Kidney epithelial cell (primary cell): ENCODE results near the gene RASGRF2. TPM values are rescaled to one million over a fixed set of nuclear protein-coding genes. Genes with fewer than 3 reads are reported as not detected.

Source experiments
- DNase-seq: peaks from one replicate; pipeline ENCODE4 v3.0.0-alpha.2; 2010; ENCODE audit warnings: low read depth
- H3K27me3 ChIP-seq: 2 replicates; pipeline ENCODE4 v1.6.0; 2011; ENCODE audit warnings: low read length; ENCODE audit not compliant: control insufficient read depth, insufficient read depth
- H3K36me3 ChIP-seq: 2 replicates; pipeline ENCODE4 v1.5.1; 2011; ENCODE audit warnings: low read length; ENCODE audit not compliant: control insufficient read depth, insufficient read depth
- H3K4me3 ChIP-seq: 2 replicates; pipeline ENCODE4 v1.5.1; 2011; ENCODE audit warnings: low read depth, mild to moderate bottlenecking, control low read depth, low read length
- total RNA-seq: library from RNA; depleted of rRNA; stranded (reverse); fragments of >200 nt; gene quantifications from 2 replicates; pipeline ENCODE4 v1.2.3, GENCODE V29; 2015
- TF ChIP-seq, protein P1 (sequence below): IDR thresholded peaks from 2 replicates; pipeline ENCODE4 v1.5.1; 2011; ENCODE audit warnings: mild to moderate bottlenecking, moderate library complexity, low read length, control low read depth, inconsistent platforms; ENCODE audit not compliant: insufficient read depth, poor library complexity, severe bottlenecking

The RASGRF2 gene
- total RNA-seq, 1 donor from 2014 or later, result 5.8 TPM

DNA sequence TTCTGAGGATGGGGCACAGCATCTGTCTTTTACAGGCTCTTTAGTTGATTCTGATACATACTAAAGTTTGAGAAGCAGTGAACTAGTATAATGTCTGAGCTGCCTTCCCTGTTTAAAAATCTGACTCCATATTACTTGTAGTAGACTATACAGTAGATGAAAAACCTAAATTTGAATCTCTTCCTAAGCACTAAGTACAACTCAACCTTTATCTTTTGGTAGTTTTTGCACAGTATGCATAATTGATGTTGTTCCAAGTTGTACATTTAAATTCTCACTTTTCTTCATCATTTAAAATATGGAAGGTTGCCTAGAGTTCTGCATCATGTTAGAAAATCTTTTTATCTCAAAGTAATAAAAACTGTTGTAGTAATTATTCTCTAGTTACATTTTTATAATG, 174.4 kb downstream of the RASGRF2 start:
- DNase-seq, result no peak
- Histone ChIP-seq H3K36me3 (no peaks in the 10 kb centered on the region), H3K4me3 (no peak overlapping the region), H3K27me3 (no peaks in the 10 kb centered on the region)
- TF ChIP-seq, protein P1, sequence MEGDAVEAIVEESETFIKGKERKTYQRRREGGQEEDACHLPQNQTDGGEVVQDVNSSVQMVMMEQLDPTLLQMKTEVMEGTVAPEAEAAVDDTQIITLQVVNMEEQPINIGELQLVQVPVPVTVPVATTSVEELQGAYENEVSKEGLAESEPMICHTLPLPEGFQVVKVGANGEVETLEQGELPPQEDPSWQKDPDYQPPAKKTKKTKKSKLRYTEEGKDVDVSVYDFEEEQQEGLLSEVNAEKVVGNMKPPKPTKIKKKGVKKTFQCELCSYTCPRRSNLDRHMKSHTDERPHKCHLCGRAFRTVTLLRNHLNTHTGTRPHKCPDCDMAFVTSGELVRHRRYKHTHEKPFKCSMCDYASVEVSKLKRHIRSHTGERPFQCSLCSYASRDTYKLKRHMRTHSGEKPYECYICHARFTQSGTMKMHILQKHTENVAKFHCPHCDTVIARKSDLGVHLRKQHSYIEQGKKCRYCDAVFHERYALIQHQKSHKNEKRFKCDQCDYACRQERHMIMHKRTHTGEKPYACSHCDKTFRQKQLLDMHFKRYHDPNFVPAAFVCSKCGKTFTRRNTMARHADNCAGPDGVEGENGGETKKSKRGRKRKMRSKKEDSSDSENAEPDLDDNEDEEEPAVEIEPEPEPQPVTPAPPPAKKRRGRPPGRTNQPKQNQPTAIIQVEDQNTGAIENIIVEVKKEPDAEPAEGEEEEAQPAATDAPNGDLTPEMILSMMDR, result no peak

DNA sequence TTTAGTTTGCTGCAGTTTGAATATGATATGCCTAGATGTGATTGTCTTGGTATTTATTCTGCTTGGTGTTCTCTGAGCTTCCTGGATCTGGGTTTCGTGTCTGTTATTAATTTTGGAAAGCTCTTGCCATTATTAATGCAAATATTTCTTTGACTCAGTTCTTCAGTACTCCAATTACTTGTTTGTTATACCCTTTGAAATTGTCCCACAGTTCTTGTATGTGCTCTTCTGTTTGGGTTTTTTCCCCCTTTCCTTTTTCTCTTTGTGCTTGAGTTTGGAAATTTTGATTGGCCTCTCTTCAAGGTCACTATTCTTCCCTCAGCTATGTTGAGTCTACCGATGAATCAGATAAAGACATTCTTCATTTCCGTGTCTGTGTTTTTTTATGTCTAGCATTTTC, 176.4 kb downstream of the RASGRF2 start:
- TF ChIP-seq, protein P1, result no peak
- Histone ChIP-seq H3K4me3 (no peak overlapping the region), H3K36me3 (no peaks in the 10 kb centered on the region), H3K27me3 (no peaks in the 10 kb centered on the region)
- no peak for DNase-seq

DNA sequence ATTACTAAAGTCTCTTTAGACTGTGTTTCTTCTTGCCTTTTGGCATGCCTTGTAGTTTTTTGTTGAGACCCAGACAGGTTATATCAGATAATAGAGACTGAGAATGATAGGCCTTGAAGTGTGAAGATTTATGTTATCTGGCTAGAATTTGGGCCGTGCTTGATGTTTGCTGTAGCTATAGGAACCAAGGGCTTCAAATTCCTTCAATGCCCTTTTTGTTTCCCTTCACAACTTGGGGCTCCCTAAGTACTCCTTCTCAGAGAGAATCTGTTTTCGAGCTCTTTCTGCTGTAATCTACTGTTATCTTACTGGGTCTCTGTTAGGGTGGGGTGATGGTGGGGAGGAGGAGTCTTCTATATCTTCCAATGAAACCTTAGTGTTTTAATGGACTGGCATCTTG, 177.7 kb downstream of the RASGRF2 start:
- TF ChIP-seq, protein P1, result no peak
- Histone ChIP-seq H3K36me3 (no peaks in the 10 kb centered on the region), H3K27me3 (no peaks in the 10 kb centered on the region), H3K4me3 (no peak overlapping the region)
- DNase-seq, result no peak

- no peak overlapping the region for H3K4me3 ChIP-seq
- no peak for DNase-seq
- TF ChIP-seq, protein P1, result no peak
- no peaks in the 10 kb centered on the region for H3K36me3 ChIP-seq
- H3K27me3 ChIP-seq, result no peaks in the 10 kb centered on the region
Measured at GRCh38 chr5:81140441-81140840, 180.3 kb downstream of the RASGRF2 start.

- no peaks in the 10 kb centered on the region for H3K27me3 ChIP-seq
- DNase-seq, result no peak
- no peak overlapping the region for H3K4me3 ChIP-seq
- TF ChIP-seq, protein P1, result no peak
- no peaks in the 10 kb centered on the region for H3K36me3 ChIP-seq
Measured at GRCh38 chr5:81140943-81141342, 180.8 kb downstream of the RASGRF2 start.

DNA sequence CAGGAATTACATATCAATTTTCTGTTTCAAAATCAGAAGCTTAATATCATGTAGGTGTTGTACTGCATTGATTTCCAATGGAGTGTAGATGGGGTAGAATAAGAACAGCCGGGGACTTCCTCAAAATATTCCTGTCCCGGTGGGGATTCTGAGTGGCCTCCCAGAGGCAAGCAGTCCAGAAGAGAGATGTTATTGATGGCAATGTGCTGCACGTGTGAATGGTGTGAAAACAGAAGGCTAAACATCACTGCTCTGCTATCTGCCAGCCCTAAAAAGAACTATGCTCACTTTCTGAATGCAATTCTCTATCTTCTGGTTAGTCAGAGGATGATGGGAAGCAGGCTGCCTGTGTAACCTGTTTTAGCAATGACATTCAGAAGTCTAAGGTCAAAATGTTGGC, 181.9 kb downstream of the RASGRF2 start:
- TF ChIP-seq, protein P1, result no peak
- no peaks in the 10 kb centered on the region for H3K27me3 ChIP-seq

More for the DNA sequence above, 181.9 kb downstream of the RASGRF2 start:
- H3K36me3 ChIP-seq, result no peaks in the 10 kb centered on the region
- H3K4me3 ChIP-seq, result no peak overlapping the region
- DNase-seq, result no peak
